NCI-H1930 (cell line): ENCODE results near the gene PODN.

Experiments used
- DNase-seq, 2 experiments: peaks; one replicate each; lab custom pipeline; 2025; lab: John Stamatoyannopoulos, UW

PODN gene

GRCh38 chr1:53114581-53115400, 52.8 kb downstream of the PODN start:
- DNase-seq: no peak

GRCh38 chr1:53115403-53116306, 53.6 kb downstream of the PODN start:
- no peak for DNase-seq

- no peak for DNase-seq
Observed at GRCh38 chr1:53116307-53116810, 54.3 kb downstream of the PODN start.

- no peak for DNase-seq
Observed at GRCh38 chr1:53116933-53117600, 55.1 kb downstream of the PODN start.

- no peak for DNase-seq
Observed at GRCh38 chr1:53117836-53118235, 55.8 kb downstream of the PODN start.

DNA sequence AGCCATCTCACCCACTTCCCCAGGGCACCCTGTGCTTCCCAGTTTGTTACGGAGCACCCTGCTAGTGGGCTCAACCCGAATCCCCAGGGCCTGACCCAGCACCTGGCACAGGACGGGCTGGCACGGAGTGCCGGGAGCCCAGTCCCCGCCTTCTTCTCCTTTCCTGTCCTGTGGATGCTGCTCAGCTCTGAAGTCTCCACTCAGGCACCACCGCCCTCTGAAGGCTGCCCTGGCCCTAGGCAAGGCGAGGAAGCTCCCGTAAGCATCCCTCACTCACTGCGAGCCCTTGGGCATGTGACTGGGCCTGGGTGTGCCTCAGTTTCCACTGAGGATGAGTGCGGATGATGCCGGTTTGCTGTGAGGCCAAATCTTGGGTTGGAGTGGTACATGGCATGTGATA, 58.6 kb downstream of the PODN start:
- DNase-seq: no peak

DNA sequence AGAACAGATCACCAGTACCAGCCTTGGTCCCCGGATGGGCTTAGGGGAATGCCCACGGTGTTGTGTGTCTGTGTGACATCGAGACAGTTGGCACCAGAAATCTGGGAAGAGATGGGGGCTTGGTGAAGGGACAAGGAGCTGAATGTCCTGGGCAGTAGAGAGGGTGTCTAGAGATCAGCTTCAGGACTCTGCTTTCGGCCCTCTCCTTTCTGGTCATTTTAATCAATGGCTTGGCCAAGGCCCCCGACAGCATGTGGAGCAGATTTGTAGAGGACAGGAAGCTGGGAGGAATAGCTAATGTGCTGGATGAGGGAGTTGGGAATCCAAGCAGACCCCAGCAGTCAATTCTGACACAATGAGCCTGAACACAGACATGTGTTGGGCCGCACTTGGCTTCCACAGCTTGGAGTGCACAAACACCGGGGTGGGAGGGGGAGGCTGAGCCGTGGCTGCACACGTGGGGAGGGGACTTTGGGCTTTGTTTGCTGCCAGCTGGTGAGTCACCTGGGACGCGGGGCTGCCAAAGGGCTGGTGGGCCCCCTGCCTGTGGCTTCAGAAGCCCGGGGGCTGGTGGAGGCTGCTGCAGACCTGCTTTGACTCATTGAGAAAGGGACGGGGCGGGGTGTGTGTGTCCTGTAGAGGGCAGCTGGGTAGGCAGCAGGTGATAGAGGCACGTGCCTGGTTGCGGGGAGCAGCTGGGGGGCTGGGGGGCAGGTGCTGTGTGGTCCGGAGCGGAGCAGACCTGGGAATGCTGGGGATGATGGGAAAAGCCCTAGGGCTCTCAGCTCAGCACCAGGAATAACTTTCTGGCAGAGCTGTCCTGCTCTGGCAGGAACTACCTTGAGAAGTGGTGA, 59.5 kb downstream of the PODN start:
- no peak for DNase-seq

- no peak for DNase-seq
Observed at GRCh38 chr1:53122201-53122885, 60.3 kb downstream of the PODN start.

GRCh38 chr1:53122961-53123413, 61.0 kb downstream of the PODN start:
- DNase-seq: no peak

DNA sequence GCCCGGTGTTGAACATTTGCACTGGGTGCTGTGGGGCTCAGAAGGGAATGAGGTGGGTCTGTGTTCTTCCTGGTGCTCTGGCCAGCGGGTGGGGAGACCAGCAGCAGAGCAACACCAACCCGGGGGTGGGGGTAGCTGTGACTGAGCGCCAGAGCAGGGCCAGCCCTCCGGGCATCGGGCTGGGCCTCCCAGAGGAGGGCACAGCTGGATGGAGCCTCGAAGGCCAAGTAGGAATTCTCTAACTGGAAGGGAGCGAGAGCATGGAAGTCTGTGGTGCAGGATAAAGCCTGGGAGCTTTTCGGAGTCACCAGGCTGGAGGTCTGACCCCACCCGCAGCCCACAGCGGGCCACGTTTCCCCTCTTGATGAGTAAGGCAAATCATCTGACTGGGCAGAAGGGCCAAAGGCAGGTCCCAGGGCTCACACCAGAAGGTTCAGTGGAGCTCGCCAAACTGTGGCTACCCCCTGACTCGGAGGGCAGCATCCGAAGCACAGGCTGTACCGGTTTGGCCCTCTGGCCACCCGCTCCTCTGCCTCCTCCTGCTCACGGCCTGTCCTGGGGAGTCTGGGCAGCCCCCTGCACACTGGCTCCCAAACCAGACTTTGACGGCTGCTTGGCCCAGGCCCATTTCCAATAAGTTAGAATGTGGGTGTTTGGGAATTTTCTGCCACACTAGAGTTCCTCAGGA, 61.6 kb downstream of the PODN start:
- DNase-seq: no peak

- DNase-seq: no peak
Observed at GRCh38 chr1:53125122-53125521, 63.1 kb downstream of the PODN start.

DNA sequence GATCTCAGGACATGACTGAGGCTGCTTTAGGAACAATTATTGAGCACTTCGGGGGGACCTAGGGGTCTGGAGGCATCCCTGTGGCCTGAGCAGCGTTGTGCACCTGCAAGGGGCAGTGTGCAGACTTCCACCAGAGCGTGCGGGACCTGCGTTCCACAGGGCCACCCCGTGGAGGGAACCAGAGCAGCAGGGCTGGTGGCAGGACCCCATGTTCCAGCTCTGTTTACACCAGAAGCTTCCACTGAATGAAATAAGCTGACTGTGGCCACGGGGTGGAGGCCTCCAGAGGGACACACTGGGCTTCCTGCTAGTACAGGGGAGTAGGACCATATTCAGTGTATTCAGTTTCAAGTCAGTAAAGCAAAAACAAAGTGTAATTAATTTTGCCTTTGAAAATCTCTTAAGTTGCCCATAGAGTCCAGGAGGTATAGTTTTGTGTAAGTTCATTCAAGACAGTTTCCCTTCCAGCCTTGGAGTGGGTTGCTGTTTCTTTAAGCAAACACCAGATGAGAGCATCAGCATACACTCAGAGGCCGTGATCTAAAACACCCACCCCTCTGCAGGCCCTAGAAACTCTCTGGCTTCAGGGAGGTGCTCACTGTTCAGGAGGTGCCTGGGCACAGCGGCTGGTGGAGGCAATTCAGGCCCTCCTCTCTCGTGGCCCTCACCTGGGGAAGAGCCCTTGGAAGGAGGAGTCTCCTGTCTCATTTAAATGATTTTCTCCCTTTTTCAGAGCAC, 63.8 kb downstream of the PODN start:
- DNase-seq: no peak

GRCh38 chr1:53126495-53126894, 64.5 kb downstream of the PODN start:
- no peak for DNase-seq

DNA sequence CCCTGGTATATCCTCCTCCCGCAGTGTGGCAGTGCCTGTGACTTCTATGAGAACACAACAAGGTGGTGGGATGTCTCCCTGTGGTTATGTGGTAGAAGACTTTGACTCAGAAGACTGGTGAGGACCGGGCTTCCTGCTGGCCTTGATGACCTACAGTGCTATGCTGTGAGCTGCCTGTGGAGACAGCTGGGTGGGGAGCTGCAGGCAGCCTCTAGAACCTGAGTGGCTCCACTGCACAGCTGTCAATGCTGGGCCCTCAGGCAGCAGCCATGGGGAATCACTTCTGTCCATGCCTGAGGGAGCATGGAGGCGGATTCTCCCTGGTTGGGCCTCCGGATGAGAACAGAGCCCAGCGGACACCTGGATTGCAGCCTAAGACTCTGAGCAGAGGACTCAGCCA, 65.5 kb downstream of the PODN start:
- DNase-seq: no peak

- DNase-seq: no peak
Observed at GRCh38 chr1:53128401-53128800, 66.4 kb downstream of the PODN start.

- DNase-seq: no peak
Observed at GRCh38 chr1:53129891-53130597, 68.0 kb downstream of the PODN start.

DNA sequence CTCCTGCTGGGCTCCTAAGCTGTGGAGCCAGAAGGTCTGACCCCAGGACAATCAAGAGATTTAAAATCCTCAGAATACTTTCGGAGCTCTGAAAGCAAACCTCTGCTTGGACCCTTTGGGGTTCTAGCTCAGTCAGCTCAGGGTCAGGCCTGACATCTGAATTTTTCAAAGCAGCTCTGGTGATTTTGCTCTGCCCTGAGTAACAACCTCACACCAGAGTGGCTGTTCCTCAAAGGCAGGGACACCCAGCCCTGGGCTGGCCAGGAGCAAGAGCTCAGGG, 68.5 kb downstream of the PODN start:
- DNase-seq: no peak

- no peak for DNase-seq
Observed at GRCh38 chr1:53130878-53131589, 69.0 kb downstream of the PODN start.
